Activated naive CD4-positive, alpha-beta T cell treated with Interleukin-2 at 50 U/mL for 16 hours (primary cell): ENCODE results near the gene MMGT1.
"Not testable (repeated sequence)": the region's sequence is repeated elsewhere in the genome, so short reads cannot be mapped to it uniquely, and the experiment has no call there.

Experiments used
- DNase-seq: peaks from one replicate; pipeline ENCODE4 v3.0.0-alpha.2; 2020

The MMGT1 gene

DNA sequence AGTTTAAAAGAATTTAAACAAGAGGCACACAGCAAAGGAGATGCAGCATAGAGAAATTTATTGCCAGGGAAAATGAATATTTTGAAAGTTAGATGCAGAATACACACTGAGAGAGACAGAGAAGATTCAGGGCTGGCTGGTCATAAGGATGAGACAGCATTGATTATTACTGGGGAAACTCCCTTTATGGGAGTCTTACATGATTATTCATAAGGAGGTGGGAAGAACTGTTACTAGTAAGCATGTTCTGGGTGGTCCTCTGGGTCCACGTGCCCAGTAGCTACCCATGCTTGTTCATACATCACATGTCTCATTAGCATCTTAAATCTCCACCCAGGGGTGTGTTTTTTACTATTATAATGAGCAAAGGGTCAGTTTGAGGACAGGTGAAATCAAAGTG is 53.3 kb downstream of the MMGT1 start:
- not testable (repeated sequence) for DNase-seq

DNA sequence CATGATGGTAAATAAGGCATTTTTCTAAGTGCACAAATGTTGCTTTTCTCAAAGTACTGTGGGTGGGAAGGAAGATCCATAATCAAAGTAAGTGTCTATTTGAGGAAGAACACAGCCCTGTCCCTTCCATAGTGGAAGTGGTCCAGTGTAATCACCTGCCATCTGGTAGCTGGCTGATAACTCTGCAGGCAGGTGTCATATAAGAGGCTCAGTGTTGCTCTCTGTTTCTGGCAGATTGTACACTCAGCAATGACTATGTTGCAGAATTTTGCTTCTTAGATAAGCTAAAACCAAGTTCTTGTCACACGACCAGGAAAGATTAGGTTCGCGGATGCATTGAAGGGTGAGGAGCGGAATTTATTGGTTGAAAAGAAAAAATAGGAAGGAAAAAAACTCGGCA is 59.4 kb downstream of the MMGT1 start:
- DNase-seq, result no peak
